Glutamatergic neuron (in vitro differentiated cells): Measurements from ENCODE around the gene PTPDC1. TPM values are rescaled to one million over a fixed set of nuclear protein-coding genes. Genes with fewer than 3 reads are reported as not detected.

Source experiments
- DNase-seq: peaks from one replicate; pipeline ENCODE4 v3.0.0; 2022
- H3K27ac Mint-ChIP-seq: one replicate; pipeline ENCODE4 v1.8.0; 2020; ENCODE audit warnings: mild to moderate bottlenecking, mixed read lengths, inconsistent platforms; ENCODE audit not compliant: unreplicated experiment
- H3K27me3 Mint-ChIP-seq: one replicate; pipeline ENCODE4 v1.8.0; 2020; ENCODE audit warnings: mild to moderate bottlenecking, moderate library complexity, mixed read lengths, inconsistent platforms; ENCODE audit not compliant: unreplicated experiment
- H3K36me3 Mint-ChIP-seq: one replicate; pipeline ENCODE4 v1.8.0; 2020; ENCODE audit warnings: mild to moderate bottlenecking, mixed read lengths, inconsistent platforms; ENCODE audit not compliant: unreplicated experiment
- H3K4me1 Mint-ChIP-seq: one replicate; pipeline ENCODE4 v1.8.0; 2020; ENCODE audit warnings: mild to moderate bottlenecking, low read depth, mixed read lengths, inconsistent platforms; ENCODE audit not compliant: unreplicated experiment
- H3K4me3 Mint-ChIP-seq: one replicate; pipeline ENCODE4 v1.8.0; 2020; ENCODE audit warnings: mild to moderate bottlenecking, mixed read lengths, inconsistent platforms; ENCODE audit not compliant: unreplicated experiment
- H3K9me3 Mint-ChIP-seq: one replicate; pipeline ENCODE4 v1.8.0; 2020; ENCODE audit warnings: mild to moderate bottlenecking, moderate library complexity, mixed read lengths, inconsistent platforms; ENCODE audit not compliant: unreplicated experiment
- CTCF ChIP-seq: fragments of 200-600 bp; sonication (generic); IDR thresholded peaks from one replicate; pipeline ENCODE4 v1.5.0; 2021; ENCODE audit not compliant: partially characterized antibody, unreplicated experiment
- total RNA-seq: library from RNA; stranded (reverse); fragmentation: NEBNext Ultra II Directional; extraction: Animal tissue kit (Norgen Biotek cat#: 25700); gene quantifications from one replicate; pipeline ENCODE4 v1.2.1, GENCODE V29; 2021; ENCODE audit not compliant: unreplicated experiment

The PTPDC1 gene
- total RNA-seq, 1 donor from 2014 or later: 9.7 TPM

DNA sequence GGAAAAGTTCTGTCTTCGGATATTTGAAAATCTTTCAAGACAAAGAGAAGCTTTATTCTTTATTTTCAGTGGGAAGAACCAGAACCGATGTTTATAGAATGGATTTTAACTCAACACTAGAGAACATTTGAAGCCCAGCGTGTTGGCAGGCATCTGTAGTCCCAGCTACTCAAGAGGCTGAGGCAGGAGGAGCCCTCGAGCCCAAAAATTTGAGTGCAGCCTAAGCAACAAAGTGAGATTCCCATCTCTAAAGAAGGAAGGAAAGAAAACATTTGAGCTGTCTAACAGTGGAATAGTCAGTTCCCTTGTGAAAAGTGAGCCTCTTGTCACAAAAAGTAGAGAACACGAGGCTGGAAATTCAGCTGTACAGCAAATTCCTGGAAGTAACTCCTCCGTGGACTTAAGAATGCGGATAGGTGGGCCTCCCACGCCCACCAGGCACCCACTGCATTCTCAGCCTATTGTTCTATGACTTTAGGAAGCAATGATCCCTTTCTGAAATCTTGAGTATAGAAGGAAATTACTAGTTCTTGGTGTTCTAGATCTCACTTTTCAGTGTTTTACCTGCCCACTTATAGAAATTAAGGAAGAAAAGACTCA lies 2.3 kb upstream of the PTPDC1 start:
- Mint-ChIP-seq H3K9me3 (no peaks in the 10 kb centered on the region), H3K27ac (no peak overlapping the region), H3K4me1 (peaks cover 4% of the 10 kb centered on the region)

GRCh38 chr9:94082553-94082952 lies 1.7 kb upstream of the PTPDC1 start:
- no peaks in the 10 kb centered on the region for H3K36me3 Mint-ChIP-seq
- no peaks in the 10 kb centered on the region for H3K27me3 Mint-ChIP-seq
- no peak for DNase-seq
- H3K27ac Mint-ChIP-seq: no peak overlapping the region
- no peak overlapping the region for H3K4me3 Mint-ChIP-seq
- no peak for TF ChIP-seq CTCF
- H3K4me1 Mint-ChIP-seq: peaks cover 4% of the 10 kb centered on the region
- no peaks in the 10 kb centered on the region for H3K9me3 Mint-ChIP-seq

More for the DNA sequence above, 2.3 kb upstream of the PTPDC1 start:
- no peak for DNase-seq
- H3K4me3 Mint-ChIP-seq: no peak overlapping the region
- H3K36me3 Mint-ChIP-seq: no peaks in the 10 kb centered on the region
- no peak for TF ChIP-seq CTCF
- H3K27me3 Mint-ChIP-seq: no peaks in the 10 kb centered on the region

DNA sequence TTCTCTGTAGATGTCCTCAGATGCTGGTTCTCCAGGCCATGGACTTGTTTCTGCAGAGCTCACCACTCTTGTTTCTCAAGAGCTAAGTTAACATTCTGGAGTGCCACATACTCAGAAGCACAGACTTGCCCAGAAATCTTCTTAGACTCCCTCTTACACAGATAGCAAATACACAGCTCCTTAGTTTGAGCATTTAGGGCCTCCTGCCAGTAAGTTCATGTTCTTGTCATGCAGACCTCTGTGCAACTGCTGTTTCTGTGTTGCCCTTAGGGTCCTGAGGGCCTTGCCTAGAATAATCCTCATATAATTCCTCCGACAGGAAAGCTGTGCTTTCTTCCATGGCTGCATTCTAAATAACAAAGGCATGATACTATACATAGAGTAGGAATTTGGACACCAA lies 1.3 kb upstream of the PTPDC1 start:
- Mint-ChIP-seq H3K9me3 (no peaks in the 10 kb centered on the region), H3K36me3 (no peaks in the 10 kb centered on the region), H3K27ac (no peak overlapping the region), H3K4me1 (peaks cover 3% of the 10 kb centered on the region), H3K4me3 (no peak overlapping the region), H3K27me3 (no peaks in the 10 kb centered on the region)
- TF ChIP-seq CTCF: no peak
- DNase-seq: no peak

- Mint-ChIP-seq H3K4me3 (no peak overlapping the region), H3K36me3 (no peaks in the 10 kb centered on the region), H3K27ac (no peak overlapping the region), H3K4me1 (peaks cover 3% of the 10 kb centered on the region), H3K27me3 (no peaks in the 10 kb centered on the region), H3K9me3 (no peaks in the 10 kb centered on the region)
- no peak for DNase-seq
- no peak for TF ChIP-seq CTCF
These were observed 880 bp upstream of the PTPDC1 start for GRCh38 chr9:94083384-94083783.

DNA sequence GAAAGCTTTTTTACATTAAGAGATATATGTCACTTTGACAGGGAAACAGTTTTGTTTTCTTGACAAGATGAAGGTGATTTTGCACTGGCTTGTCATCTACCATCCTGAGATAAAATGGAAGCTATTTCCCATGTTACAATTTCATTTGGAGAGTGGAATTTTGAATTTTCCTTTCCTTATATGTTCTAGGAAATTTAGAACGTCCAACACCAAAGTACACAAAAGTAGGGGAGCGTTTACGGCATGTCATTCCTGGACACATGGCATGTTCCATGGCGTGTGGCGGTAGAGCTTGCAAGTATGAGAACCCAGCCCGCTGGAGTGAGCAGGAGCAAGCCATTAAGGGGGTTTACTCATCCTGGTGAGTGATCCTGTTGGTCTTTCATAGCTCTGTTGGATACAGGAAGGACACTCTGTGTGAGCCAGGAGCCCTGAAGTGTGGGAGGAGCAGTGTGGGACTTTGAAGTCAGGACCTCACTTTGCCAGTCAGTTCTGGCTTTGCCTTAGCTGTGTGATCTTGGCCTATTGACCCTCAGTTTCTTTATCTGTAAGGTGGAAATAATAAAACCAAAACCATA lies 887 bp downstream of the PTPDC1 start:
- Mint-ChIP-seq H3K27ac (no peak overlapping the region), H3K36me3 (no peaks in the 10 kb centered on the region), H3K9me3 (no peaks in the 10 kb centered on the region), H3K4me3 (no peak overlapping the region), H3K4me1 (no peaks in the 10 kb centered on the region), H3K27me3 (no peaks in the 10 kb centered on the region)
- no peak for DNase-seq
- TF ChIP-seq CTCF: no peak
